Measurements from ENCODE around the gene MAB21L4.
A peak's percentile ranks its signal among the peaks of the same experiment; 100 is the strongest.
"Not testable (repeated sequence)": the region's sequence is repeated elsewhere in the genome, so short reads cannot be mapped to it uniquely, and the experiment has no call there.

Gene MAB21L4

DNA sequence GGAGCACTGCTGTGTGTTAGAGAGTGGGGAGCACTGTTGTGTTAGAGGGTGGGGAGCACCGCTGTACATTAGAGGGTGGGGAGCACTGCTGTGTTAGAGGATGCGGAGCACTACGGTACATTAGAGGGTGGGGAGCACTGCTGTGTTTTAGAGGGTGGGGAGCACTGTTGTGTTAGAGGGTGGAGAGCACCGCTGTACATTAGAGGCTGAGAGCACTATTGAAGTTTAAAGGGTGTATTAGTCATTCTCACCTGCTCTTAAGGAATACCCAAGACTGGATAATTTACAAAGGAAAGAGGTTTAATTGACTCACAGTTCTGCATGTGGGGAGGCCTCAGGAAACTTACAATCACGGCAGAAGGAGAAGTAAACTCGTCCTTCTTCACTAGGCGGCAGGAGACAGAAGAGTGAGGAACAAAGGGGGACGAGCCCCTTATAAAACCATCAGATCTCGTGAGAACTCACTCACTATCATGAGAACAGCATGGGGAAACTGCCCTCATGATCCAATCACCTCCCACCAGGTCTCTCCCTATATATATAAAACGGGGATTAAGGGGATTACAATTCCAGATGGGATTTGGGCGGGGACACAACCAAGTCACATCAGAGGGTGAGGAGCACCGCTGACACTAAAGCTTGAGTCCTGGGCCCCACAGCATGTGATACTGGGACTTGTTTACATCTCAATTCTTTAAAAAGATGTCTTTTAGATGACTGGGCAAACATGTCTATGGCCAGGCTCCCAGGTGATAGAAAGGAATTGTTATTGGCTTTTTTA lies 46.9 kb downstream of the MAB21L4 start:
- no peak overlapping the region for H3K4me3 ChIP-seq (ENCODE audit: low read depth, low read length)
- TF ChIP-seq, protein P1, sequence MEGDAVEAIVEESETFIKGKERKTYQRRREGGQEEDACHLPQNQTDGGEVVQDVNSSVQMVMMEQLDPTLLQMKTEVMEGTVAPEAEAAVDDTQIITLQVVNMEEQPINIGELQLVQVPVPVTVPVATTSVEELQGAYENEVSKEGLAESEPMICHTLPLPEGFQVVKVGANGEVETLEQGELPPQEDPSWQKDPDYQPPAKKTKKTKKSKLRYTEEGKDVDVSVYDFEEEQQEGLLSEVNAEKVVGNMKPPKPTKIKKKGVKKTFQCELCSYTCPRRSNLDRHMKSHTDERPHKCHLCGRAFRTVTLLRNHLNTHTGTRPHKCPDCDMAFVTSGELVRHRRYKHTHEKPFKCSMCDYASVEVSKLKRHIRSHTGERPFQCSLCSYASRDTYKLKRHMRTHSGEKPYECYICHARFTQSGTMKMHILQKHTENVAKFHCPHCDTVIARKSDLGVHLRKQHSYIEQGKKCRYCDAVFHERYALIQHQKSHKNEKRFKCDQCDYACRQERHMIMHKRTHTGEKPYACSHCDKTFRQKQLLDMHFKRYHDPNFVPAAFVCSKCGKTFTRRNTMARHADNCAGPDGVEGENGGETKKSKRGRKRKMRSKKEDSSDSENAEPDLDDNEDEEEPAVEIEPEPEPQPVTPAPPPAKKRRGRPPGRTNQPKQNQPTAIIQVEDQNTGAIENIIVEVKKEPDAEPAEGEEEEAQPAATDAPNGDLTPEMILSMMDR (IDR thresholded peaks at IDR 0.05; ENCODE audit: low read depth, low read length): no peak

GRCh38 chr2:240847817-240848216 lies 48.1 kb downstream of the MAB21L4 start:
- TF ChIP-seq, protein P1 (IDR thresholded peaks at IDR 0.05; ENCODE audit: low read depth, low read length): no peak
- no peak overlapping the region for H3K4me3 ChIP-seq (ENCODE audit: low read depth, low read length)

- no peak overlapping the region for H3K4me3 ChIP-seq (ENCODE audit: low read depth, low read length)
- TF ChIP-seq, protein P1 (IDR thresholded peaks at IDR 0.05; ENCODE audit: low read depth, low read length): no peak
Observed at GRCh38 chr2:240846873-240847595, 48.9 kb downstream of the MAB21L4 start.

DNA sequence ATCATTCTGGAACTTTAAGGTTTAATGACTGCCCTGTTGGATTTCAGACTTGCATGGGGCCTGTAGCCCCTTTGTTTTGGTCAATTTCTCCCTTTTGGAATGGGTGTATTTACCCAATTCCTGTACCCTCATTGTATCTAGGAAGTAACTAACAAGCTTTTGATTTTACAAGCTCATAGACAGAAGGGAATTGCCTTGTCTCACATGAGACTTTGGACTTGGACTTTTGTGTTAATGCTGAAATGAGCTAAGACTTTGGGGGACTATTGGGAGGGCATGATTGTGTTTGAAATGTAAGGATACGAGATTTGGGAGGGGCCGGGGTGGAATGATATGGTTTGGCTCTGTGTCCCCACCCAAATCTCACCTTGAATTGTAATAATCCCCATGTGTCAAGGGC lies 49.6 kb downstream of the MAB21L4 start:
- not testable (repeated sequence) for H3K4me3 ChIP-seq (ENCODE audit: low read depth, low read length)

DNA sequence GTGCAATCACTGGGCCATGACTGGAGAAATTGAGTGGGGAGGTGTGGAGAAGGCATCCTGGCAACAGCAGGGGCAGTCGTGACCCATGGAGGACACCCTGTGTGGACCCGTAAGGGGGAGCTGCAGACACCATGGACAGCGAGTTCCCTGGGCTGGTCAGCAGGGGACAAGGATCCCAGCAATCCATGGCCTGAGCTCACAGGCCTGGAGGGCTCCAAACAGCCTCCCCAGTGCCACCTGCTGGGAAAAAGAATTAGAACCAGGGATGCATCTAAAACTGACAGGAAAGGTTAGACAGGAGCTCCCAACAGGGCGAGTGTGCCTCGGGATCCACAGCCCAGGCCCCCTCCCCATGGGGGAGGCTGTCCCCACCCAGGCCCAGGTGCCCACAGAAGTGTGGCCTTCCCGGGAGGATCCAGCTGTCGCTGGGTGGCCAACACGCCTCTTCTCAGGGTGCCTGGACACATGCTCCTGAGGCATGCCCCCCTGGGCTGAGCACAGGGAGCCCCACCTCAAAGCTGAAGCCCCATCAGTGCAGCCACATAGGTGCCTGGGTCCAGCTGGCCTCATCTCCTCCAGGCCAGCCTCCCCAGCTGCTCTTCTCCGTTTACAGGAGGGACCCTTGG lies 55.4 kb downstream of the MAB21L4 start:
- H3K4me3 ChIP-seq (ENCODE audit: low read depth, low read length): no peak overlapping the region
- TF ChIP-seq, protein P1 (IDR thresholded peaks at IDR 0.05; ENCODE audit: low read depth, low read length): peak; percentile 61

DNA sequence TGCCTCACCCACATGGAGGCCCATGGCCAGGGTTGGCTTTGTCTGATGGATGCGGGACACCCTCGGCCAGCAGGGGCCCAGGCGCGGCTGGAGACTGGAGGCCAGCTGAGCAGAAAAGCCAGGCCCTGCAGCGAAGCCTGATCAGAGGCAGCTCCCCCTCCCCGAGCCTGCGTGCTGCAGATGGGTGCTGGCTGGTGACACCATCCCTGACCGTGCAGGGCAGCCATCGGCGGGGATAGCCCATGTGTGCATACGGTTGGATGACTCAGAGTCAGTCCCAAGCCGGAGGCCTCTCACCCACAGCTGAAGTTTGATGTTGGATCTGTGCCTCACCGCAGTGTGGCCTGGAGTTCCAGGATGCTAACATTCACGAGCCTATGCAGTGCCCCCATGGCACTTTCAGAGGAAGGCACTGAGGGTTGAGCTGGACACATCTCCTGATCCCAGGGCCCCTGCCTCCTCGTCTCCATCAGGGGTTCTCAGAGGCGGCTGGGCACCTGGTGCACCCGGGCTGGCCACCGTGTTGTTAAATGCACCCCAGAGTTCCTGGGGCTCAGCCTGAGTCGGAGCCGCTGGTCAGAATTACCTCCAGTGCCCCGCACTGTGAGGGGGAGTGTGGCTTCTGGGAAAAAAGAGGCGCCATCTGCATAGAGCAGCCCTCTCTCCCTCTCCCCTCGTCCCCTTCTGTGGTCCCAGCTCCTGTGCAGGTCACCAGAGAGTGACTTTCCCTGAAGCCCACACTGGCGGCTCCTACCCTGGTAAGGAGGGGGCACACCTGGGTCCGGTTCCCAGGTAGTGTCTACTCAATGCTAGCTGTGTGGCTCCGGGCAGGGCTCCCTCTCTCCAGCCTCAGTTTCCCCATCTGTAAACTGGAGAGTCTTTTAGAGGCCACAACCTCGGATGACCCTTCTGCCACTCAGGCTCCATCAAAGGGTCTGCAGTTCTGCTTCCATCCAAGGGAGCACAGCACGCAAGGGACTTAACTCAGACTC lies 56.5 kb downstream of the MAB21L4 start:
- no peak overlapping the region for H3K4me3 ChIP-seq (ENCODE audit: low read depth, low read length)
- TF ChIP-seq, protein P1 (IDR thresholded peaks at IDR 0.05; ENCODE audit: low read depth, low read length): no peak

DNA sequence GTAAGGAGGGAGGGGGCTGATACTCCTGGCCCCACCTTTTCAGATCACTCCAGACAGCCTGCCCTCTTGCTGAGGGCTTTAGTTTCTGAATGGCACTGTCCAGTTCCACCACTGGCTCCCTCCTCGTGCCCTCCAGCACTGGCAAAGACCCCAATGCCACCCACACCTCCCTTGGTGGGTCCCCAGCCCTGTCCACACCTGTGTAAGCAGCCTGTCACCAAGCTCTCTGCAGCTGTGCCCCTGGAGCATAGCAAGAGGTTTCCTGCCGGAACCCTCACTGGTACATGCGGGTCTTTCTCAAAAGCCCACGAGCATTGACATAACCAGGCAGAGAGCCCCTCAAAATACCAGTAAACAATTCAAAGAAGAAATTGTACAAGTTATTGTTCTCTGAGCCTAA lies 58.3 kb downstream of the MAB21L4 start:
- H3K4me3 ChIP-seq (ENCODE audit: low read depth, low read length): no peak overlapping the region
- TF ChIP-seq, protein P1 (IDR thresholded peaks at IDR 0.05; ENCODE audit: low read depth, low read length): no peak

Data from WI38 (cell line).